GM12873 (cell line): ENCODE results near the gene TSPYL2.

Experiments used
- CTCF ChIP-seq: IDR thresholded peaks from 2 replicates; pipeline ENCODE4 v1.5.1; 2012; ENCODE audit warnings: low read depth, mild to moderate bottlenecking, moderate library complexity, low read length, control low read depth; ENCODE audit not compliant: insufficient read depth; ENCODE audit errors: missing control alignments

Gene TSPYL2

DNA sequence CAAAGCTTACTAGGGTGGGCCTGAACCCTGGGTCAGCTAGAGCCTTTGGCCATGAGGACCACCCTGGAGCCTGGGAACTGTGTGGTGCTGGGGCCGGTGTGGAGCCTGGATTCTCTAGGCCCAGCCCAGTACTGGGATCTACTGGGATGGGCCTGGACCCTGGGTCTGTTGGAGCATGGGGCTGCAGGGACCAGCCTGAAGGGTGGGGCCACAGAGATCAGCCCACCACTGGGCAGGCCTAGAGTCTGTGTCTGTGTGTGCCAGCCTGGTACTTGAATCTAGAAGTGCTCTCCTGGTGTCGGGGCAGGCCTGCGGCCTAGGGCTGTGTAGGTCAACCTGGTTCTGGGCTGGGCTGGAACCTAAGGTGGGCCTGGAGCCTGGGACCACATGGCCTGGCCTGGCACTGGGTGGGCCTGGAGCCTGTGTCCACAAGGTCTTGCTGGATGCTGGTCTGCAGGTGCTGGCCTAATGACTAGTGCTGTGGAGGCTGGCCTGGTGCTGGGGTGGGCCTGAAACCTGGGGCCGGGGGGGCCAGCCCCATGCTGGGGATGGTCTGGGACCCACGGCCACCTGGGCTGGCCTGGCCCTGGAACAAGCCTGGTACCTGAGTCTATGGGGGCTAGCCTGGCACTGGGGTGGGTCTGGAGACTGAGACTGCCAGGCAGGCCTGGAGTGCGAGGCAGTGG is 32.8 kb downstream of the TSPYL2 start:
- TF ChIP-seq CTCF: no peak

- no peak for TF ChIP-seq CTCF
Observed at GRCh38 chrX:53115550-53115874, 33.3 kb downstream of the TSPYL2 start.

DNA sequence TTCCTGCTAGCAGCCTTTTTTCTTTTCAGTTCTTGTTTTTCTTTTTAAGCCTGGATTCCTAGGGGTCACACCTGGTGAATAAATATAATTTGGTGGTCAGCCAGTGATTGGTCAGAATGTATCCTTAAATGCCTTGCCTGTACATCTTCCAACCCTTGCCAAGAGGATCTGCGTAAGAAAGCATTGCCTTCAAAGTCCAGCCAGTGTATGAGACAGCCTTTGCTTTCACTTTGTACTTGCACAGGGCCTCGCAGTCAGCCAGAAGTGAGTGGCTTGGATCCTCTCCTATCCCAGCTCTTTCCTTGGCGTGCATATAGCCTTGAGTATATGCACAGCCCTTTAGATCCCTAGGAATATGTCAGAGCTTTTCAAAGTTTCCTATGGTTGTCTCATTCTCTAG is 33.9 kb downstream of the TSPYL2 start:
- TF ChIP-seq CTCF: no peak

DNA sequence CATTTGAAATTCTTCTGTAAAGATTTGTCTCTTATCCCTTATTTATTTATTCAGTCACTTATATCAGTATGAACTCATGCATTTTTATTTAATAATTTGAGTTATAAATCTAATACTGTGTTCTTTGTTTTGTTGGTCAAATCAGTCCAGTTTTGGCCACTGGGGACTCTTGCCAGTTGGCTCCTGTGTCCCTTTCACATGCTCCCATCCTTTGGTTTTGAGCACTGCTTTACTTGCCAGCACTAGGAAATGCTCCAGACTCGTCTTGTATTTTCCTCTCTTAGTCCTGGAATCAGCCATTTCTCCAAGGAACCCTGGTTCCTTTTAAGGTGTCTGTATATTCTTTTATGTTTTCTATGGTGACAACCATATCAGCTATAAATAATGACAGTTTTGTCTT is 39.8 kb downstream of the TSPYL2 start:
- TF ChIP-seq CTCF: no peak

- no peak for TF ChIP-seq CTCF
Observed at GRCh38 chrX:53125506-53125905, 43.3 kb downstream of the TSPYL2 start.

DNA sequence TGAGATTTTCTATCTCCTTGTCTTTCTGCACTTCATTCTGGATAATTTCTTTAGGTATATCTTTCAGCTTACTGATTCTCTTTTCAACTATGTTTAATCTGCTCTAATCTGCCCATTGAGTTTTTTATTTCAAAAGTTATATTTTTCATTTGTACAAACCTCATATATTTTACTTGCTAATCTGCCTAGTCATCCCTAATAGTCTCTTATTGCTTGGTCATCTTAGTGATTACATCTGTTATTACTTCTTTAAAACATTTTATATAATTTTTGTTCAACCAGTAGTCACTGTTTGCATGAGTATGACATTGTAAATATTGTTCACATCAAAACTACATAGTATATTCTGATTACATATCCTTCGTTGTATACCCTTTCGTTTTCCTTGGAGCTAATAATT is 44.2 kb downstream of the TSPYL2 start:
- no peak for TF ChIP-seq CTCF

DNA sequence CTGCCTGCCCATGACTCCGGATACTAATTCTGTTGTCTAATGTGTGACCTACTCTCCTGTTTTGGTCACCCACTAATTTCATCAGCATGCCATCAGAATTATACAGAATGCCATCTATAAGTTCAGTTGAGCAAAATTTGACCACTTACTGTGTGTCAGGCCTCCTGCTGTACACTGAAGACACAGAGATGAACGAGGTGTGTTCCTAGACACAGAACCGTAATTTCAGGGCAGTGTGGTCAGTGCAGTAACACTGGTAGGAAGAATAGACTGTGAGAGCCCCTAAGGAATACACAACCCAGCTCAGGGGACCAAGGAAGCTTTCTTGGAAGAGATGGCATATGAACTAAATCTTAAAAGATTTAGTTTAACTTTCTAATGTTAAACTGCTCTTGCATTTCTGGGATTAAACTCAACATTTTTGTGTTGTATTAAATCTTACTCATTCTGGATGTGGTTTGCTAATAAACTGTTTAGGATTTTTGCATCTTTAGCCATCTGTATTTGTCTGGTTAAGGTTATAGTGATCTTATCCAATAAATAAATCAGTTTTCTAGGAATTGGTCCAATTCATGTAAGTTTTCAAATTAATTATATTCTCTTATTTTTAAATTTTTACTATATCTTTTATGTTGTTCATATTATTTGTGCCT is 46.1 kb downstream of the TSPYL2 start:
- no peak for TF ChIP-seq CTCF
